Thyroid gland (tissue), 4 donors: Measurements from ENCODE around the gene CCS. TPM values are rescaled to one million over a fixed set of nuclear protein-coding genes. Genes with fewer than 3 reads are reported as not detected.
A peak's percentile ranks its signal among the peaks of the same experiment; 100 is the strongest.

Experiments
- DNase-seq, 2 donors: peaks; one replicate each; pipeline ENCODE4 v3.0.0-alpha.2; 2019
- H3K27ac ChIP-seq, 3 donors: fragments of 200-600 bp; sonication (generic); 1 replicate in 2 of 3; 2 replicates in 1 of 3; pipeline ENCODE4 v1.5.1; 2016 to 2019; ENCODE audit warnings: mild to moderate bottlenecking in 1 of 3, moderate library complexity in 1 of 3
- H3K27me3 ChIP-seq: fragments of 200-600 bp; sonication (generic); one replicate; pipeline ENCODE4 v1.5.1; 2019
- H3K36me3 ChIP-seq, 2 donors: fragments of 200-600 bp; sonication (generic); one replicate each; pipeline ENCODE4 v1.5.1; 2016 to 2019
- H3K4me1 ChIP-seq, 2 donors: fragments of 200-600 bp; sonication (generic); one replicate each; pipeline ENCODE4 v1.5.1; 2017 to 2019
- H3K4me3 ChIP-seq, 3 donors: fragments of 200-600 bp; sonication (generic); replicated peaks in 1 of 3; 1 replicate in 2 of 3; 2 replicates in 1 of 3; pipeline ENCODE4 v1.5.1; 2016; ENCODE audit warnings: mild to moderate bottlenecking in 1 of 3
- H3K9me3 ChIP-seq: fragments of 200-600 bp; sonication (generic); one replicate; pipeline ENCODE4 v1.5.1; 2017
- POLR2A ChIP-seq, 2 donors: fragments of 450-650 bp; IDR thresholded peaks; one replicate each; pipeline ENCODE4 v1.6.1; 2017; ENCODE audit warnings: antibody characterized with exemption in 2 of 2, mild to moderate bottlenecking in 2 of 2, moderate library complexity in 1 of 2
- WGBS, 2 donors: methylation state at CpG; one replicate each; pipeline ENCODE4 v1.1.5; 2017; 5-methylcytosine and 5-hydroxymethylcytosine counted together
- intact Hi-C: fragments of 100-400 bp; cut with DNase I; formaldehyde crosslinking; loops from one replicate; pipeline ENCODE4 v1.15.1; 2023
- total RNA-seq, 4 donors: library from RNA; depleted of rRNA; stranded (reverse); fragments of >200 nt; gene quantifications; one replicate each; pipeline ENCODE4 v1.2.3, GENCODE V29; 2016
- TF ChIP-seq, protein P1 (sequence below), 6 experiments: fragments of 200-600 bp in 3 of 6; fragments of 450-650 bp in 3 of 6; sonication (generic) in 3 of 6; IDR thresholded peaks; one replicate each; pipeline ENCODE4 v1.5.1; 2016 to 2019; ENCODE audit warnings: antibody characterized with exemption in 6 of 6, mild to moderate bottlenecking in 2 of 6, inconsistent platforms in 1 of 6, moderate library complexity in 1 of 6

Gene CCS
- total RNA-seq, 4 donors from 2014 or later = 22.7 to 48.5 (median 28.9) TPM

DNA sequence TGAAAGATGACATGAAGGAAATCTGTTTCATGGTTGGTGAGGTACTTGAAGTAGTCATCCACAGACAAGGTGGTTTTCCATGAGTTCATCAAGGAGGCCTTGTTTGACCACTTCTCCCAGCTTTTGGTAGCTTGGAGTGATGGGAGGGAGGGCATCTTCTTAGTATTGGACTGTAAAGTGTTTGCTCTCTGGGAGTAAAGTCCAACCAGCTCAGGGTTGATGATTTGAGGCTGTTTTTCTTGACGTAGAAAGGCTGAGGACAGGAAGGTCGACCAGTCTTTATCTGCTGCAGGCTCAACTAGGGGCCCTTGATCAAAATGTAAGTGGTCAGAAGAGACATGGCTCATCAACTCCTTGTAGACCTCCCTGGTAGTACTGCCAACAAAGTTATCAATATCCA lies 1.8 kb upstream of the CCS start:
- intact Hi-C loops = no loop called here
- H3K27ac ChIP-seq = no peak overlapping the region
- TF ChIP-seq, protein P1, sequence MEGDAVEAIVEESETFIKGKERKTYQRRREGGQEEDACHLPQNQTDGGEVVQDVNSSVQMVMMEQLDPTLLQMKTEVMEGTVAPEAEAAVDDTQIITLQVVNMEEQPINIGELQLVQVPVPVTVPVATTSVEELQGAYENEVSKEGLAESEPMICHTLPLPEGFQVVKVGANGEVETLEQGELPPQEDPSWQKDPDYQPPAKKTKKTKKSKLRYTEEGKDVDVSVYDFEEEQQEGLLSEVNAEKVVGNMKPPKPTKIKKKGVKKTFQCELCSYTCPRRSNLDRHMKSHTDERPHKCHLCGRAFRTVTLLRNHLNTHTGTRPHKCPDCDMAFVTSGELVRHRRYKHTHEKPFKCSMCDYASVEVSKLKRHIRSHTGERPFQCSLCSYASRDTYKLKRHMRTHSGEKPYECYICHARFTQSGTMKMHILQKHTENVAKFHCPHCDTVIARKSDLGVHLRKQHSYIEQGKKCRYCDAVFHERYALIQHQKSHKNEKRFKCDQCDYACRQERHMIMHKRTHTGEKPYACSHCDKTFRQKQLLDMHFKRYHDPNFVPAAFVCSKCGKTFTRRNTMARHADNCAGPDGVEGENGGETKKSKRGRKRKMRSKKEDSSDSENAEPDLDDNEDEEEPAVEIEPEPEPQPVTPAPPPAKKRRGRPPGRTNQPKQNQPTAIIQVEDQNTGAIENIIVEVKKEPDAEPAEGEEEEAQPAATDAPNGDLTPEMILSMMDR (IDR thresholded peaks at IDR 0.05) = no peak
- no peak for TF ChIP-seq POLR2A (IDR thresholded peaks at IDR 0.05)

DNA sequence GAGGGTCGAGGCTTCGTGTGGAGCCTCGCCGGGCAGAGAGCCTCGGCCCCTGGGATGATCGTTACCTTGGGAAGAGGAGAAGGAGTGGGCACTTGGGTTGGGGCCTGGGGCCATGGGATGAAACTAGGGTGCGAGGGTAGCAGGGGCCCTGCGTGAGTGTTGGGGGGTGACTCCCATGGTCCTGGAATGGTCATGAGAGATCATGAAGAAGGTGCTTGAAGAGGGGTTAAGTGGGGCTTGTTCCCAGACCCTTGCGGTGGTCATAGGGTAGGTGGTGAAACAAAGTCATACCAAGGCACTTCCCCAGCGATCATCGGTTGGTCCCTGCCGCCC lies 284 bp downstream of the CCS start:
- intact Hi-C loops = no loop called here
- Histone ChIP-seq H3K27me3 (no peaks in the 10 kb centered on the region), H3K4me3 (peak overlapping the region; percentile 35 to 66 (median 56)), H3K27ac (peak overlapping the region; percentile 55 to 72 (median 66)), H3K4me1 (peaks cover 25 to 32% of the 10 kb centered on the region in 2 donors), H3K9me3 (no peaks in the 10 kb centered on the region), H3K36me3 (no peaks in the 10 kb centered on the region)
- 18 to 22% methylated on average over 6 to 12 of the region's 12 CpGs for WGBS, 2 donors
- no peak for TF ChIP-seq POLR2A (IDR thresholded peaks at IDR 0.05)
- TF ChIP-seq, protein P1 (IDR thresholded peaks at IDR 0.05) = no peak
- no peak for DNase-seq

More for the DNA sequence above, 1.8 kb upstream of the CCS start:
- no peak for DNase-seq
- Histone ChIP-seq H3K4me1 (peaks cover 25 to 32% of the 10 kb centered on the region in 2 donors), H3K4me3 (no peak overlapping the region), H3K9me3 (no peaks in the 10 kb centered on the region), H3K27me3 (no peaks in the 10 kb centered on the region), H3K36me3 (no peaks in the 10 kb centered on the region)
- 88 to 96% methylated on average over 2 of the region's 2 CpGs for WGBS, 2 donors

DNA sequence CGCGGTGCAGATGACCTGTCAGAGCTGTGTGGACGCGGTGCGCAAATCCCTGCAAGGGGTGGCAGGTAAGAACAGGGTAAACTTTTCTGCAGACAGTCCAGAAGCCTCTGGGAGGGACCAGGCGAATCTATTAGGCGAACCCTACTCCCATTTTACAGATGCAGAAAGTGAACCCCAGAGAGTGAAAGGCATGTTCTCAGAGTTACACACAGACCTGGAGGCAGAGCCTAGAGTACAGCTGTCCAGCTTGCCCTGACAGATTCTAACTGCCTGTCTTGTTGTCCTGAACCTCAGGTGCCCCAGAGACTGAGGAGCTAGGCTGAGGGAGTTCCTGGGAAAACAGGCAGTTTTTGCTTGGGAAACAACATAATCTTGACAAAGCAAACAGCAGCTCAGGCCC lies 665 bp downstream of the CCS start:
- H3K27me3 ChIP-seq = no peaks in the 10 kb centered on the region
- H3K4me3 ChIP-seq = peak overlapping the region in 1 of 3 donors; percentile 56
- 64 to 72% methylated on average over 7 of the region's 7 CpGs for WGBS, 2 donors
- no peaks in the 10 kb centered on the region for H3K9me3 ChIP-seq
- TF ChIP-seq, protein P1 (IDR thresholded peaks at IDR 0.05) = no peak
- TF ChIP-seq POLR2A (IDR thresholded peaks at IDR 0.05) = no peak
- H3K4me1 ChIP-seq = peaks cover 25 to 32% of the 10 kb centered on the region in 2 donors
- no peak for DNase-seq
- intact Hi-C loops = no loop called here
- peak overlapping the region in 2 of 3 donors; percentile 55 to 72 for H3K27ac ChIP-seq
- H3K36me3 ChIP-seq = no peaks in the 10 kb centered on the region

DNA sequence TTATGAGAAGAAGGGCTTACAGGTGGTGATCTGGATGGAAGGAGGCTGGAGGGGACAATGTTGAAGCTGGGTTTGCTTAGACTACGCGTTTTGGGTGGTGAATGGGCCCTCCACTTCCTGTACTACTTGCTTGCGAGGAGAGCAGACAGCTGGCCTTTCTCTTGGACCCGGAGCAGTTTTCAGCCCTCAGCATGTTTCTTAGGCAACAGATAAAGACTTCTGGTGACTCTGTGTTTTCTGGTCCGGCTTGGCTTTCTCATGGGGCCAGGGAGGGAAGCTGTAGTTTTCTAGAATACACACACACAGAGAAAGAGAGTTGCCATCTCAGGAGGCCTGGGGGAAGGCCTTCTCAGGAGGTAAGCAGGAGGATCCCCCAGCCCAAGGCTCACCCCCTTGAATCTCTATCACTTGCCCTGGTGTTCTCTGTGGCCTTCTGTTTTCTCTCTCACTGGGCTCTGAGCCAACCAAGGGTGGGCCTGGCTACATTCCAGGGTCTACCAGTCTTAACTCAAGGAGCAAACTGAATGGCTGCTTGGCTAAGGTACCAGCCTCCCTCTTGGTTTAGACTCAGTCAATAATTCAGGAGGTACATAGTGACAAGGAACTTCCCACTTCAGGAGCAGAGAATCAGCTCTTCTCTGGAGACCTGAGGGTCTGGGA lies 2.4 kb downstream of the CCS start:
- H3K27ac ChIP-seq = no peak overlapping the region
- no peaks in the 10 kb centered on the region for H3K36me3 ChIP-seq
- DNase-seq = peak; percentile 77 to 79
- no peaks in the 10 kb centered on the region for H3K9me3 ChIP-seq
- H3K27me3 ChIP-seq = no peaks in the 10 kb centered on the region
- H3K4me3 ChIP-seq = no peak overlapping the region
- 54 to 59% methylated on average over 5 of the region's 5 CpGs for WGBS, 2 donors
- peaks cover 25 to 32% of the 10 kb centered on the region in 2 donors for H3K4me1 ChIP-seq
- TF ChIP-seq, protein P1 (IDR thresholded peaks at IDR 0.05) = no peak
- TF ChIP-seq POLR2A (IDR thresholded peaks at IDR 0.05) = no peak
- intact Hi-C loops = no loop called here

DNA sequence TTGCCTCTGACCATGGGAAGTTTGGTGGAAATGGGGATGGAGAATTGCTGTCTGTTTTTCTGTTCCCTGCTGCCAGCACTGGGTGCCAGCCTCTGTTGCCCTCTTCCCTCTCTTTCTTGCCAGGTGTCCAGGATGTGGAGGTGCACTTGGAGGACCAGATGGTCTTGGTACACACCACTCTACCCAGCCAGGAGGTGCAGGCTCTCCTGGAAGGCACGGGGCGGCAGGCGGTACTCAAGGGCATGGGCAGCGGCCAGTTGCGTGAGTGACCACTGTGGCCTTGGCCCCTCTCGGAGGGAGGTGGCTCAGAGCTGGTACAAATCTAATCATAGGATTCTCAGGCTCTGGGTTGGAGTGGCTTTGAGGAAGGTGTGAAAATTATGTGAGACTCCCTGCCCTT lies 6.0 kb downstream of the CCS start:
- intact Hi-C loops = no loop called here
- Histone ChIP-seq H3K27me3 (no peaks in the 10 kb centered on the region), H3K4me3 (no peak overlapping the region), H3K36me3 (peaks cover 0 to 3% of the 10 kb centered on the region in 2 donors), H3K4me1 (peaks cover 10 to 20% of the 10 kb centered on the region in 2 donors), H3K27ac (no peak overlapping the region), H3K9me3 (no peaks in the 10 kb centered on the region)
- DNase-seq = no peak
- 80 to 92% methylated on average over 2 to 6 of the region's 6 CpGs for WGBS, 2 donors
- TF ChIP-seq, protein P1 (IDR thresholded peaks at IDR 0.05) = no peak
- no peak for TF ChIP-seq POLR2A (IDR thresholded peaks at IDR 0.05)
